Hepatocyte (in vitro differentiated cells): ENCODE data around the gene GNAS. TPM values are rescaled to one million over a fixed set of nuclear protein-coding genes. Genes with fewer than 3 reads are reported as not detected.

ENCODE experiments used
- DNase-seq: peaks from one replicate; pipeline ENCODE4 v3.0.0-alpha.2; 2016; ENCODE audit warnings: low spot score
- H2AFZ ChIP-seq: fragments of 200-600 bp; sonication (generic); 2 replicates; pipeline ENCODE4 v1.6.0; 2016; ENCODE audit warnings: antibody characterized with exemption, mild to moderate bottlenecking
- H3K27ac ChIP-seq: fragments of 200-600 bp; sonication (generic); 2 replicates; pipeline ENCODE4 v1.5.1; 2016; ENCODE audit warnings: mild to moderate bottlenecking
- H3K27me3 ChIP-seq: fragments of 200-600 bp; sonication (generic); 2 replicates; pipeline ENCODE4 v1.6.1; 2016
- H3K36me3 ChIP-seq: fragments of 200-600 bp; sonication (generic); replicated peaks from 2 replicates; pipeline ENCODE4 v1.5.1; 2016; ENCODE audit warnings: low read depth; ENCODE audit not compliant: insufficient read depth
- H3K4me1 ChIP-seq: fragments of 200-600 bp; sonication (generic); 2 replicates; pipeline ENCODE4 v1.5.1; 2016; ENCODE audit warnings: mild to moderate bottlenecking, moderate library complexity; ENCODE audit not compliant: insufficient read depth
- H3K4me2 ChIP-seq: fragments of 200-600 bp; sonication (generic); 2 replicates; pipeline ENCODE4 v1.6.0; 2016
- H3K4me3 ChIP-seq: fragments of 200-600 bp; sonication (generic); 2 replicates; pipeline ENCODE4 v1.5.1; 2016; ENCODE audit warnings: mild to moderate bottlenecking
- H3K79me2 ChIP-seq: fragments of 200-600 bp; sonication (generic); 2 replicates; pipeline ENCODE4 v1.6.0; 2017; ENCODE audit warnings: mild to moderate bottlenecking
- H3K9me2 ChIP-seq: fragments of 200-600 bp; sonication (generic); replicated peaks from 2 replicates; pipeline ENCODE4 v1.6.0; 2017; ENCODE audit warnings: mild to moderate bottlenecking; ENCODE audit not compliant: insufficient read depth
- H3K9me3 ChIP-seq: fragments of 200-600 bp; sonication (generic); 2 replicates; pipeline ENCODE4 v1.5.1; 2016; ENCODE audit warnings: low read depth, mild to moderate bottlenecking
- H4K20me1 ChIP-seq: fragments of 200-600 bp; sonication (generic); 2 replicates; pipeline ENCODE4 v1.6.0; 2016; ENCODE audit warnings: mild to moderate bottlenecking; ENCODE audit not compliant: insufficient read depth, poor library complexity, severe bottlenecking
- EZH2 ChIP-seq: fragments of 200-600 bp; sonication (generic); IDR thresholded peaks from 2 replicates; pipeline ENCODE4 v1.6.1; 2016; ENCODE audit warnings: antibody characterized with exemption, mild to moderate bottlenecking, borderline replicate concordance
- EZH2phosphoT487 ChIP-seq: fragments of 200-600 bp; sonication (generic); IDR thresholded peaks from one replicate; pipeline ENCODE4 v1.6.1; 2018; ENCODE audit warnings: antibody characterized with exemption, mild to moderate bottlenecking, low read depth, moderate library complexity; ENCODE audit not compliant: unreplicated experiment, severe bottlenecking
- WGBS: methylation state at CpG from one replicate; pipeline ENCODE4 v1.1.6; 2016; ENCODE audit warnings: low lambda C conversion rate; ENCODE audit errors: missing lambda C conversion rate; 5-methylcytosine and 5-hydroxymethylcytosine counted together
- polyA plus RNA-seq: library from polyadenylated mRNA; unstranded; fragments of >200 nt; fragmentation: Nextera tagmentation; extraction: Ambion mirVana; gene quantifications from 2 replicates; pipeline ENCODE4 v1.2.1, GENCODE V29; 2016
- total RNA-seq: library from RNA; depleted of rRNA; stranded (reverse); fragments of >200 nt; gene quantifications from 2 replicates; pipeline ENCODE4 v1.2.3, GENCODE V29; 2014
- TF ChIP-seq, protein P1 (sequence below): fragments of 200-600 bp; sonication (generic); IDR thresholded peaks from 2 replicates; pipeline ENCODE4 v1.5.1; 2016; ENCODE audit warnings: antibody characterized with exemption, mild to moderate bottlenecking; ENCODE audit not compliant: poor library complexity

The GNAS gene
- total and polyA plus RNA-seq, 2 experiments from 2014 or later = 897 to 1,649 TPM

DNA sequence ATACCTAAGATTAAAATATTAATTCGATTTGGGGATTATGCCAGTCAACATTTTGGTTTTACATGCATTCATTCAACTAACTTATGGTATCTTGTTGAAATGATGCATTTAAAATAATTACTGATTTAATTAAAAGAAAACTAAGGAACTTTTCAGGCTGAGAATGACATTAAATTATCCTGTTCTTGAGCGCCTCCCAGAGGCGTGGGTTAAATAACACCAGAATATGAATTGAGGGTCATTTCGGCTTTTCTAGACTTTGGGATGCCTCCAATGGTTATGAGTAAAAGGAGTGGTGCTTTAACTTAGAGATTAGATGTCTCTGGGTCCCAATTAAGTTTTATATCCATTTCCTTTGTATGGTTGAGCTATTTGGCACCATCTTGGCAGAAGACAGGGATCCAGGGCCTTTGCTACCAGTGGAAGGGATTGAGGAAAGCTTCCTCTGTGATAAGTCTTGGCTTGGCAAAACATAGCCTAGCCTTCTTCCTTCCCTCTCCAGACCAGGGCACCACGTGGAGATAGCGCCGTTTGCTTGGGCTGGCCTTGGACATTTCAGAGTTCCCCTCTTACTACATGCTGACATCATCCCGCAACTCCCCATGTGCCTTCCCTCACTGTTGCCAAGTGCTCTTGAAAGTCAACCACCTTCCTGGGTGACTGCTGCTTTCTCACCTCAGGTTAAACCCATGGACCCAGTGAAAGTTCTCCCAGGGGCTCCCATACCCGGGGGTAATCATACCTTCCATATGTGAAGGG lies 28.7 kb downstream of the GNAS start:
- Histone ChIP-seq H3K4me2 (no peak overlapping the region), H3K27me3 (no peaks in the 10 kb centered on the region), H3K9me2 (no peaks in the 10 kb centered on the region), H3K9me3 (no peaks in the 10 kb centered on the region), H2AFZ (no peak overlapping the region), H3K27ac (no peak overlapping the region), H3K36me3 (no peaks in the 10 kb centered on the region), H4K20me1 (no peaks in the 10 kb centered on the region), H3K4me1 (peaks cover 3% of the 10 kb centered on the region), H3K79me2 (no peaks in the 10 kb centered on the region), H3K4me3 (no peak overlapping the region)
- WGBS = 87% methylated on average over 9 of the region's 9 CpGs
- DNase-seq = no peak
- no peak for TF ChIP-seq EZH2

DNA sequence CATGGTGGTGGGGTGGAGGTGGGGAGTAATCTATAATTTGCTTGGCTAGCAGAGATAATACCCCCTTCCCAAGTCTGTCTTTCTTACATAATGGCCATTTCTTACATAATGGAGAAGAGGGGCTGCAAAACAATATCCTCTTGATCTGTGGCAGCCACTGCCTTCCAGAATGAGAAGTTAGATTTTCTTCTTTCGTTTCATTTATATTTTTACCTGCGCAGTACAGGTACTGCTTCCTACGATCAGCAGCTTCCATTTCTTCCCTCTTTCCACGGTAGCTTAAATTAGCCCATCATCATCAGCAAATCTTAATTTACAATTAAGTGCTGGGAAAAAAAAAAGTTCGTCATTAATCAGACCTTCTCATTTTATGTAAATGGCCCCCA lies 30.2 kb downstream of the GNAS start:
- Histone ChIP-seq H3K4me3 (no peak overlapping the region), H3K4me1 (peaks cover 3% of the 10 kb centered on the region), H3K27me3 (no peaks in the 10 kb centered on the region), H3K36me3 (no peaks in the 10 kb centered on the region), H3K27ac (peak overlapping the region; percentile 65), H3K9me2 (no peaks in the 10 kb centered on the region), H4K20me1 (no peaks in the 10 kb centered on the region), H3K9me3 (no peaks in the 10 kb centered on the region), H2AFZ (no peak overlapping the region), H3K79me2 (peaks cover 5% of the 10 kb centered on the region), H3K4me2 (peak overlapping the region; percentile 34)
- no peak for TF ChIP-seq EZH2phosphoT487
- no peak for TF ChIP-seq EZH2
- TF ChIP-seq, protein P1, sequence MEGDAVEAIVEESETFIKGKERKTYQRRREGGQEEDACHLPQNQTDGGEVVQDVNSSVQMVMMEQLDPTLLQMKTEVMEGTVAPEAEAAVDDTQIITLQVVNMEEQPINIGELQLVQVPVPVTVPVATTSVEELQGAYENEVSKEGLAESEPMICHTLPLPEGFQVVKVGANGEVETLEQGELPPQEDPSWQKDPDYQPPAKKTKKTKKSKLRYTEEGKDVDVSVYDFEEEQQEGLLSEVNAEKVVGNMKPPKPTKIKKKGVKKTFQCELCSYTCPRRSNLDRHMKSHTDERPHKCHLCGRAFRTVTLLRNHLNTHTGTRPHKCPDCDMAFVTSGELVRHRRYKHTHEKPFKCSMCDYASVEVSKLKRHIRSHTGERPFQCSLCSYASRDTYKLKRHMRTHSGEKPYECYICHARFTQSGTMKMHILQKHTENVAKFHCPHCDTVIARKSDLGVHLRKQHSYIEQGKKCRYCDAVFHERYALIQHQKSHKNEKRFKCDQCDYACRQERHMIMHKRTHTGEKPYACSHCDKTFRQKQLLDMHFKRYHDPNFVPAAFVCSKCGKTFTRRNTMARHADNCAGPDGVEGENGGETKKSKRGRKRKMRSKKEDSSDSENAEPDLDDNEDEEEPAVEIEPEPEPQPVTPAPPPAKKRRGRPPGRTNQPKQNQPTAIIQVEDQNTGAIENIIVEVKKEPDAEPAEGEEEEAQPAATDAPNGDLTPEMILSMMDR = no peak
- no peak for DNase-seq
- WGBS = 86% methylated on average over 5 of the region's 5 CpGs

DNA sequence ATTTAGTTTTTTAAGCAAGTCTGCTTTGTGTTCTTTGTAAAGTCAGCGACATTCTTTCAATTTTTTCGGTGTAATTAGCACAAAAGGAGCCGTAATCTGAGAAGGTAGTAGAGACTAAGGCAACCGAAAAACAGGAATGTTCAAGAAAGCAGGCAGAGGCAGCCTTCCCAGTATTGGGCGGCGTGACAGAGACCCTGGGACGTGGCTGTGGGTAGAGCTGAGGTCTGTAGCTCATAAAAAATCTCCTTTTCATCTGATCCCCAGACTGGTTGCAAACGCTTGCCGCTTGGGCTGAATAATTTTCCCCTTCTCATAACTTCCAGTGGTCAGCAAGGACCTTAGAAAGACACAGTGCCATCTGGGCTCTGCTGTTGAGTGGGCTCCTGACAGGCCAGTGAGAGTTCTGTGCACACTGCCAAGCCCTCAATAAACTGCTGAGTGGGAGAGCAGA lies 30.8 kb downstream of the GNAS start:
- no peak overlapping the region for H3K4me3 ChIP-seq
- H3K9me3 ChIP-seq = no peaks in the 10 kb centered on the region
- H3K27ac ChIP-seq = peak overlapping the region; percentile 65
- H3K9me2 ChIP-seq = no peaks in the 10 kb centered on the region
- WGBS = 38% methylated on average over 9 of the region's 9 CpGs
- no peak for TF ChIP-seq EZH2phosphoT487
- H2AFZ ChIP-seq = no peak overlapping the region
- H3K36me3 ChIP-seq = no peaks in the 10 kb centered on the region
- H3K4me1 ChIP-seq = peaks cover 3% of the 10 kb centered on the region
- no peaks in the 10 kb centered on the region for H3K27me3 ChIP-seq
- DNase-seq = no peak
- H3K4me2 ChIP-seq = peak overlapping the region; percentile 34
- no peaks in the 10 kb centered on the region for H4K20me1 ChIP-seq
- peaks cover 11% of the 10 kb centered on the region for H3K79me2 ChIP-seq

DNA sequence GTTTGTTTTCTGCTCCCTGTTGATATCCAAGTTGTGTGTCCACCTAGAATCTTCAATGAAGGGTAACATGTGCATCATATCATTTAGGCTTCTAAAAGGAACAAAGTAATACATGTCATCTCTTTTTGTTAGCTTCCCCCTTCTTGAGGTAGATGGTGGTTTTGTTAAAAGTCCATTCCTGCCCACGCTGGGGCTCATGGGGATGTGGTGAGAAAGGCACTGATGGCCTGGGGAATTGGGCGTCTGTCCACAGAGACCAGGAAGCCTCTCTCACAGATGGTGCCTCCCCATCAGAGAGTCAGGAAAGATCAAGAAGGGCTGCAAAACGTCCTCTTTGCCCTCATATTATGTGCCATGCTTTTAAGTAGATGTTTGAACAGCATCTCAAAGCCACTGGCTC lies 32.5 kb downstream of the GNAS start:
- Histone ChIP-seq H3K4me1 (peaks cover 3% of the 10 kb centered on the region), H3K9me3 (no peaks in the 10 kb centered on the region), H3K79me2 (peaks cover 19% of the 10 kb centered on the region), H4K20me1 (no peaks in the 10 kb centered on the region), H3K36me3 (no peaks in the 10 kb centered on the region), H3K9me2 (no peaks in the 10 kb centered on the region), H2AFZ (no peak overlapping the region), H3K4me3 (no peak overlapping the region), H3K4me2 (no peak overlapping the region), H3K27me3 (no peaks in the 10 kb centered on the region), H3K27ac (no peak overlapping the region)
- no peak for DNase-seq
- WGBS = 88% methylated on average over 3 of the region's 3 CpGs
- TF ChIP-seq, protein P1 = no peak
- TF ChIP-seq EZH2phosphoT487 (no peak), EZH2 (no peak)
